HK-2 (cell line): Measurements from ENCODE around the gene PTK6.
A peak's percentile ranks its signal among the peaks of the same experiment; 100 is the strongest.

Source experiments
- DNase-seq: peaks from one replicate; pipeline ENCODE4 v3.0.0-alpha.2; 2018; ENCODE audit not compliant: unreplicated experiment

Gene PTK6

GRCh38 chr20:63543733-63544132 lies 6.6 kb upstream of the PTK6 start:
- DNase-seq = no peak

- DNase-seq = no peak
Measured at GRCh38 chr20:63543131-63543530, 6.0 kb upstream of the PTK6 start.

GRCh38 chr20:63542696-63543095 lies 5.5 kb upstream of the PTK6 start:
- no peak for DNase-seq

- DNase-seq = no peak
Measured at GRCh38 chr20:63542031-63542559, 4.9 kb upstream of the PTK6 start.

- DNase-seq = no peak
Measured at GRCh38 chr20:63541371-63541770, 4.2 kb upstream of the PTK6 start.

- DNase-seq = peak; percentile 58
Measured at GRCh38 chr20:63540417-63541186, 3.4 kb upstream of the PTK6 start.

GRCh38 chr20:63539441-63540370 lies 2.5 kb upstream of the PTK6 start:
- no peak for DNase-seq

GRCh38 chr20:63539092-63539430 lies 1.9 kb upstream of the PTK6 start:
- DNase-seq = no peak

- no peak for DNase-seq
Measured at GRCh38 chr20:63538204-63539091, 1.3 kb upstream of the PTK6 start.

- peak; percentile 100 for DNase-seq
Measured at GRCh38 chr20:63537525-63538203, 488 bp upstream of the PTK6 start.

- DNase-seq = no peak
Measured at GRCh38 chr20:63536241-63536977, 767 bp downstream of the PTK6 start.

- DNase-seq = no peak
Measured at GRCh38 chr20:63534831-63535651, 2.1 kb downstream of the PTK6 start.

GRCh38 chr20:63534427-63534830 lies 2.7 kb downstream of the PTK6 start:
- DNase-seq = no peak

GRCh38 chr20:63533871-63534393 lies 3.2 kb downstream of the PTK6 start:
- no peak for DNase-seq

- no peak for DNase-seq
Measured at GRCh38 chr20:63533388-63533787, 3.8 kb downstream of the PTK6 start.

GRCh38 chr20:63532449-63532971 lies 4.7 kb downstream of the PTK6 start:
- no peak for DNase-seq

GRCh38 chr20:63531686-63532448 lies 5.3 kb downstream of the PTK6 start:
- DNase-seq = no peak

- DNase-seq = no peak
Measured at GRCh38 chr20:63530788-63531160, 6.4 kb downstream of the PTK6 start.
